GM23338 (cell line): ENCODE results near the gene U2AF1. TPM values are rescaled to one million over a fixed set of nuclear protein-coding genes. Genes with fewer than 3 reads are reported as not detected.
"Not testable (repeated sequence)": the region's sequence is repeated elsewhere in the genome, so short reads cannot be mapped to it uniquely, and the experiment has no call there.

Source experiments
- ATAC-seq: fragments of 200-7000 bp; cut with Tn5 transposase; 3 replicates; pipeline ENCODE4 v1.9.1; 2020
- DNase-seq: peaks from one replicate; pipeline ENCODE4 v3.0.0-alpha.2; 2015; ENCODE audit warnings: low spot score
- H2AFZ ChIP-seq: fragments of 200-600 bp; sonication (generic); 2 replicates; pipeline ENCODE4 v1.8.0; 2016; ENCODE audit warnings: antibody characterized with exemption, mild to moderate bottlenecking, moderate library complexity
- H3F3A ChIP-seq: fragments of 200-600 bp; sonication (generic); replicated peaks from 2 replicates; pipeline ENCODE4 v1.8.0; 2017; ENCODE audit warnings: antibody characterized with exemption, mixed run types, low read depth
- H3K27ac ChIP-seq: fragments of 200-600 bp; sonication (generic); 2 replicates; pipeline ENCODE4 v1.6.1; 2016; ENCODE audit warnings: low read depth
- H3K27me3 ChIP-seq: fragments of 200-600 bp; sonication (generic); 2 replicates; pipeline ENCODE4 v1.8.0; 2016; ENCODE audit warnings: mild to moderate bottlenecking, mixed run types, moderate library complexity; ENCODE audit not compliant: insufficient read depth
- H3K36me3 ChIP-seq: fragments of 200-600 bp; sonication (generic); 2 replicates; pipeline ENCODE4 v1.8.0; 2016; ENCODE audit warnings: mild to moderate bottlenecking; ENCODE audit not compliant: insufficient read depth
- H3K4me1 ChIP-seq: fragments of 200-600 bp; sonication (generic); 2 replicates; pipeline ENCODE4 v1.8.0; 2016; ENCODE audit warnings: mild to moderate bottlenecking, moderate library complexity; ENCODE audit not compliant: insufficient read depth
- H3K4me2 ChIP-seq: fragments of 200-600 bp; sonication (generic); 2 replicates; pipeline ENCODE4 v1.7.1; 2017; ENCODE audit warnings: mixed run types
- H3K4me3 ChIP-seq: fragments of 200-600 bp; sonication (generic); 2 replicates; pipeline ENCODE4 v1.6.1; 2016; ENCODE audit warnings: mixed run types
- H3K79me2 ChIP-seq: fragments of 200-600 bp; sonication (generic); replicated peaks from 2 replicates; pipeline ENCODE4 v1.8.0; 2017; ENCODE audit warnings: mild to moderate bottlenecking; ENCODE audit not compliant: insufficient read depth
- H3K9me2 ChIP-seq: fragments of 200-600 bp; sonication (generic); 2 replicates; pipeline ENCODE4 v1.8.0; 2017; ENCODE audit not compliant: insufficient read depth
- H4K20me1 ChIP-seq: fragments of 200-600 bp; sonication (generic); replicated peaks from 2 replicates; pipeline ENCODE4 v1.8.0; 2017; ENCODE audit warnings: mild to moderate bottlenecking; ENCODE audit not compliant: insufficient read depth
- H3K27ac Mint-ChIP-seq: 2 replicates; pipeline ENCODE4 v1.8.0; 2020; ENCODE audit warnings: inconsistent platforms, mild to moderate bottlenecking, moderate library complexity, mixed read lengths
- H3K27me3 Mint-ChIP-seq: 3 replicates; pipeline ENCODE4 v1.8.0; 2022; ENCODE audit warnings: low read depth, mild to moderate bottlenecking, moderate library complexity, mixed read lengths, inconsistent platforms; ENCODE audit not compliant: insufficient read depth, poor library complexity
- H3K36me3 Mint-ChIP-seq: 3 replicates; pipeline ENCODE4 v1.8.0; 2021; ENCODE audit warnings: low read depth, mild to moderate bottlenecking, inconsistent platforms, moderate library complexity, mixed read lengths
- H3K4me1 Mint-ChIP-seq: 3 replicates; pipeline ENCODE4 v1.8.0; 2020; ENCODE audit warnings: mild to moderate bottlenecking, inconsistent platforms, mixed read lengths
- H3K4me3 Mint-ChIP-seq: 3 replicates; pipeline ENCODE4 v1.8.0; 2021; ENCODE audit warnings: moderate library complexity, mild to moderate bottlenecking, inconsistent platforms, mixed read lengths
- H3K9me3 Mint-ChIP-seq: 3 replicates; pipeline ENCODE4 v1.8.0; 2020; ENCODE audit warnings: moderate library complexity, mild to moderate bottlenecking, inconsistent platforms, mixed read lengths
- polyA plus RNA-seq: library from polyadenylated mRNA; unstranded; fragments of >200 nt; fragmentation: Nextera tagmentation; extraction: Ambion mirVana; gene quantifications from 2 replicates; pipeline ENCODE4 v1.2.1, GENCODE V29; 2016
- total RNA-seq: library from RNA; depleted of rRNA; stranded (reverse); fragments of >200 nt; shearing (Covaris generic); gene quantifications from 2 replicates; pipeline ENCODE4 v1.2.3, GENCODE V29; 2014

U2AF1 gene
- total and polyA plus RNA-seq, 2 experiments from 2014 or later, result 70.4 to 288 TPM

- H3F3A ChIP-seq, H3K36me3 Mint-ChIP-seq, H3K9me3 Mint-ChIP-seq, H2AFZ ChIP-seq, H3K27ac ChIP-seq, ATAC-seq, H3K4me3 ChIP-seq, H3K4me1 Mint-ChIP-seq, H3K27ac Mint-ChIP-seq, H3K27me3 ChIP-seq, H3K4me1 ChIP-seq, H3K9me2 ChIP-seq, H3K27me3 Mint-ChIP-seq, H3K79me2 ChIP-seq, H3K4me2 ChIP-seq, H3K4me3 Mint-ChIP-seq, H4K20me1 ChIP-seq, H3K36me3 ChIP-seq, DNase-seq: not testable (repeated sequence)
Measured at GRCh38 chr21:43072742-43073141, 34.6 kb downstream of the U2AF1 start.

GRCh38 chr21:43069682-43070081, 37.7 kb downstream of the U2AF1 start:
- H3K36me3 Mint-ChIP-seq, H3K4me1 ChIP-seq, H3K4me3 Mint-ChIP-seq, H3F3A ChIP-seq, H3K4me3 ChIP-seq, H2AFZ ChIP-seq, H3K36me3 ChIP-seq, H3K27ac ChIP-seq, H3K27me3 ChIP-seq, H3K4me2 ChIP-seq, H3K9me3 Mint-ChIP-seq, ATAC-seq, H3K9me2 ChIP-seq, H3K4me1 Mint-ChIP-seq, H3K27me3 Mint-ChIP-seq, DNase-seq, H4K20me1 ChIP-seq, H3K79me2 ChIP-seq, H3K27ac Mint-ChIP-seq: not testable (repeated sequence)

- not testable (repeated sequence) for H3K27ac Mint-ChIP-seq, H3K36me3 ChIP-seq, H3K27ac ChIP-seq, H3K9me2 ChIP-seq, H3F3A ChIP-seq, DNase-seq, H2AFZ ChIP-seq, H3K36me3 Mint-ChIP-seq, H3K4me3 ChIP-seq, H3K4me3 Mint-ChIP-seq, H4K20me1 ChIP-seq, ATAC-seq, H3K4me2 ChIP-seq, H3K79me2 ChIP-seq, H3K27me3 Mint-ChIP-seq, H3K9me3 Mint-ChIP-seq, H3K4me1 ChIP-seq, H3K27me3 ChIP-seq, H3K4me1 Mint-ChIP-seq
Measured at GRCh38 chr21:43068065-43068464, 39.3 kb downstream of the U2AF1 start.

GRCh38 chr21:43066690-43067089, 40.7 kb downstream of the U2AF1 start:
- not testable (repeated sequence) for H3K4me2 ChIP-seq, H3K4me1 Mint-ChIP-seq, H3K27ac ChIP-seq, H2AFZ ChIP-seq, H3K36me3 Mint-ChIP-seq, H3K9me2 ChIP-seq, H3K4me3 ChIP-seq, H3K4me3 Mint-ChIP-seq, H3K27me3 ChIP-seq, H3K36me3 ChIP-seq, DNase-seq, H3K79me2 ChIP-seq, H3F3A ChIP-seq, H3K4me1 ChIP-seq, H3K9me3 Mint-ChIP-seq, H4K20me1 ChIP-seq, H3K27ac Mint-ChIP-seq, H3K27me3 Mint-ChIP-seq
- peak; percentile 22 for ATAC-seq

GRCh38 chr21:43065991-43066390, 41.4 kb downstream of the U2AF1 start:
- not testable (repeated sequence) for H3F3A ChIP-seq, H3K4me3 Mint-ChIP-seq, H3K4me3 ChIP-seq, H3K79me2 ChIP-seq, H3K27me3 ChIP-seq, H3K9me2 ChIP-seq, H2AFZ ChIP-seq, DNase-seq, H3K4me1 ChIP-seq, H3K27ac Mint-ChIP-seq, H3K9me3 Mint-ChIP-seq, H3K4me1 Mint-ChIP-seq, H3K27ac ChIP-seq, H3K36me3 ChIP-seq, H4K20me1 ChIP-seq, H3K4me2 ChIP-seq, H3K27me3 Mint-ChIP-seq, ATAC-seq, H3K36me3 Mint-ChIP-seq

- H3K27me3 Mint-ChIP-seq, H3K4me3 ChIP-seq, H3K27ac ChIP-seq, H3K27me3 ChIP-seq, H3K9me2 ChIP-seq, H3K4me1 Mint-ChIP-seq, H3K4me3 Mint-ChIP-seq, H3F3A ChIP-seq, H2AFZ ChIP-seq, ATAC-seq, H3K9me3 Mint-ChIP-seq, H3K27ac Mint-ChIP-seq, H3K4me2 ChIP-seq, H3K4me1 ChIP-seq, H4K20me1 ChIP-seq, DNase-seq, H3K79me2 ChIP-seq, H3K36me3 ChIP-seq, H3K36me3 Mint-ChIP-seq: not testable (repeated sequence)
Measured at GRCh38 chr21:43064265-43064917, 43.0 kb downstream of the U2AF1 start.
